Measurements from ENCODE around the gene PRKX. TPM values are rescaled to one million over a fixed set of nuclear protein-coding genes. Genes with fewer than 3 reads are reported as not detected.

Gene PRKX
- total and polyA plus RNA-seq, 2 of the 4 experiments (the other 2 are of a cell fraction), result 7.2 to 14.9 TPM

GRCh38 chrX:3680459-3680858 lies 33.0 kb downstream of the PRKX start:
- DNase-seq, result peak; percentile 16
- H3K56ac ChIP-seq (ENCODE audit: extremely low read depth, insufficient read depth, low read length), result no peak overlapping the region
- no peaks in the 10 kb centered on the region for H3K36me3 ChIP-seq (ENCODE audit: control insufficient read depth, insufficient read depth, low read length)
- ChIA-PET CTCF (no interaction called here), POLR2A (ENCODE audit: unreplicated experiment) (no interaction called here)
- H3K18ac ChIP-seq (ENCODE audit: low read depth, low read length), result no peak overlapping the region
- peak; percentile 62; the same call in 1 of the 2 replicates for ATAC-seq (ENCODE audit: low read depth)
- H3K79me1 ChIP-seq (ENCODE audit: low read depth in 1 of 2, low read length in 2 of 2), result 0 out of 4 replicates have a peak, but pooled peaks cover 3 to 4% of the 10 kb centered on the region in 2 experiments
- no peak overlapping the region for H3K23ac ChIP-seq (ENCODE audit: low read depth, low read length)
- H2BK15ac ChIP-seq (ENCODE audit: low read depth, low read length), result no peak overlapping the region
- no peaks in the 10 kb centered on the region for H3K9me1 ChIP-seq (ENCODE audit: insufficient read depth, low read length)
- H3K4ac ChIP-seq (ENCODE audit: low read depth, low read length), result no peak overlapping the region
- H2BK20ac ChIP-seq (ENCODE audit: low read depth, low read length), result no peak overlapping the region
- in situ Hi-C loops (cut with MboI; ENCODE audit: low sequenced_read_pairs), result no loop called here
- peaks cover 5% of the 10 kb centered on the region for H3K4me1 ChIP-seq (ENCODE audit: control insufficient read depth, insufficient read depth, low read length)
- H4K5ac ChIP-seq (ENCODE audit: low read depth, low read length), result no peak overlapping the region
- WGBS, 2 experiments (ENCODE audit: extremely low coverage in 2 of 2, insufficient read length in 1 of 2), result no CpG with 5 or more reads among the region's 7 CpGs
- no peak overlapping the region for H2AK5ac ChIP-seq (ENCODE audit: low read depth, low read length)
- H3K27me3 ChIP-seq (ENCODE audit: control insufficient read depth, insufficient read depth, low read length), result no peaks in the 10 kb centered on the region
- no peaks in the 10 kb centered on the region; the same call in 1 of the 2 replicates for H4K20me1 ChIP-seq (ENCODE audit: insufficient read depth, low read length)
- H2AFZ ChIP-seq (replicated peaks; ENCODE audit: low read length, poor library complexity), result no peak overlapping the region
- H2BK120ac ChIP-seq (ENCODE audit: low read depth, low read length), result no peak overlapping the region
- dilution Hi-C loops (cut with HindIII; ENCODE audit: low sequenced_read_pairs, unreplicated experiment), result no loop called here
- no peak overlapping the region for H3K4me3 ChIP-seq (ENCODE audit: insufficient read depth, low read depth, low read length)
- H2BK5ac ChIP-seq (ENCODE audit: low read depth, low read length, poor library complexity, severe bottlenecking), result no peak overlapping the region
- H4K91ac ChIP-seq (ENCODE audit: insufficient read depth, low read depth, low read length), result no peak overlapping the region
- TF ChIP-seq MAFK (IDR thresholded peaks at IDR 0.05; ENCODE audit: low read depth, low read length) (0 out of 2 replicates have a peak, but pooled peaks have one; percentile 4), SMC3 (IDR thresholded peaks at IDR 0.05; ENCODE audit: low read depth, low read length) (no peak), POLR2A (IDR thresholded peaks at IDR 0.05; ENCODE audit: low read depth, low read length) (no peak), NFE2L2 (IDR thresholded peaks at IDR 0.05; ENCODE audit: low read depth, low read length) (no peak; the same call in 1 of the 2 replicates)
- no TSS peak for BruUV-seq (replicated peaks)
- H4K8ac ChIP-seq (ENCODE audit: low read depth in 2 of 2, low read length in 2 of 2), result no peak overlapping the region
- H3K9me3 ChIP-seq (ENCODE audit: control insufficient read depth, insufficient read depth, low read length), result no peaks in the 10 kb centered on the region
- no peak overlapping the region for H3K9ac ChIP-seq (ENCODE audit: low read depth, low read length)
- H3K4me2 ChIP-seq (ENCODE audit: low read depth, low read length), result no peak overlapping the region
- no peak overlapping the region for H3K27ac ChIP-seq (ENCODE audit: insufficient read depth, low read length)
- peak overlapping the region; percentile 50 for H2AK9ac ChIP-seq (replicated peaks; ENCODE audit: low read depth, low read length, poor library complexity)
- intact Hi-C loops (cut with micrococcal nuclease), result no loop called here
- H3K14ac ChIP-seq (replicated peaks; ENCODE audit: low read depth, low read length), result no peak overlapping the region
